ENCODE data around the gene RAB35. TPM values are rescaled to one million over a fixed set of nuclear protein-coding genes. Genes with fewer than 3 reads are reported as not detected.

Gene RAB35
- total RNA-seq = 18.2 TPM

DNA sequence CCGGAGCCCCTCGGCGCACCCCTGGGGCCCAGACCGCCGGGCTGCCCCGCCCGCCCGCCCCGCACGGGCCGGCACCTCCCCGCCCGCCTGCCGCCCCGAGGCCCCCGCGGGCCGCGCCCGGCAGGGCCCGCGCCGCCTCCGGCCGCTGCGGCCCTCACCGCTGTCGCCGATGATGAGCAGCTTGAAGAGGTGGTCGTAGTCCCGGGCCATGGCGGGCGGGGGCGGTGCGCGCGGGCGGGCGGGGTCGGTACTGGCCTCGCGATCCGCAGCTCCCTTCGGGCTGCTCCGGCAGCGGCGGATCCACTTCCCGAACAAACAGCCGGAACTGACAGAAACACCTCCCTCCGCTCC lies at the start of gene RAB35:
Gene RAB35, minus strand, starts transcription at position 313 of the 351 bp plus-strand sequence. Its CDS starts 103 bp downstream, at position 210.

Small RNA genes within 50 kb of the gene (small RNA-seq; reads per million reads assigned to genes)
- gene AC004812.1 (ENCODE audit: low replicate concordance) (not detected), gene MIR4498 (ENCODE audit: low replicate concordance) (not detected)

Other genes starting within 250 kb of the RAB35 start
- gene CIT, start 239.4 kb downstream of the RAB35 start, total RNA-seq = 37.0 TPM
- gene BICDL1, start 127.5 kb downstream of the RAB35 start, total RNA-seq = 35.6 TPM
- 101 TPM for gene GCN1, start 78.0 kb upstream of the RAB35 start, total RNA-seq
- 2,111 TPM for gene RPLP0, start 84.4 kb upstream of the RAB35 start, total RNA-seq
- gene PXN, start 149.0 kb upstream of the RAB35 start, total RNA-seq = 62.1 TPM
- gene RNU4-2, start 175.2 kb upstream of the RAB35 start, total RNA-seq = under 0.01 TPM
- under 0.01 TPM for gene RNU4-1, start 176.5 kb upstream of the RAB35 start, total RNA-seq
- gene SIRT4, start 185.6 kb upstream of the RAB35 start, total RNA-seq = 6.3 TPM
- gene PLA2G1B, start 211.0 kb upstream of the RAB35 start, total RNA-seq = not detected